ENCODE measurements around the gene TNFSF12.

TNFSF12 gene

GRCh38 chr17:7563115-7563869 lies 14.4 kb downstream of the TNFSF12 start:
- no peak for DNase-seq (ENCODE audit: low read depth in 1 of 2, low spot score in 1 of 2)

GRCh38 chr17:7569571-7569970 lies 20.7 kb downstream of the TNFSF12 start:
- DNase-seq (ENCODE audit: low read depth in 1 of 2, low spot score in 1 of 2) = no peak

- DNase-seq (ENCODE audit: low read depth in 1 of 2, low spot score in 1 of 2) = no peak
Observed at GRCh38 chr17:7570351-7570750, 21.5 kb downstream of the TNFSF12 start.

GRCh38 chr17:7572338-7572587 lies 23.4 kb downstream of the TNFSF12 start:
- no peak for DNase-seq (ENCODE audit: low read depth in 1 of 2, low spot score in 1 of 2)

GRCh38 chr17:7572588-7573323 lies 23.9 kb downstream of the TNFSF12 start:
- DNase-seq (ENCODE audit: low read depth in 1 of 2, low spot score in 1 of 2) = peak; percentile 99 to 100

DNA sequence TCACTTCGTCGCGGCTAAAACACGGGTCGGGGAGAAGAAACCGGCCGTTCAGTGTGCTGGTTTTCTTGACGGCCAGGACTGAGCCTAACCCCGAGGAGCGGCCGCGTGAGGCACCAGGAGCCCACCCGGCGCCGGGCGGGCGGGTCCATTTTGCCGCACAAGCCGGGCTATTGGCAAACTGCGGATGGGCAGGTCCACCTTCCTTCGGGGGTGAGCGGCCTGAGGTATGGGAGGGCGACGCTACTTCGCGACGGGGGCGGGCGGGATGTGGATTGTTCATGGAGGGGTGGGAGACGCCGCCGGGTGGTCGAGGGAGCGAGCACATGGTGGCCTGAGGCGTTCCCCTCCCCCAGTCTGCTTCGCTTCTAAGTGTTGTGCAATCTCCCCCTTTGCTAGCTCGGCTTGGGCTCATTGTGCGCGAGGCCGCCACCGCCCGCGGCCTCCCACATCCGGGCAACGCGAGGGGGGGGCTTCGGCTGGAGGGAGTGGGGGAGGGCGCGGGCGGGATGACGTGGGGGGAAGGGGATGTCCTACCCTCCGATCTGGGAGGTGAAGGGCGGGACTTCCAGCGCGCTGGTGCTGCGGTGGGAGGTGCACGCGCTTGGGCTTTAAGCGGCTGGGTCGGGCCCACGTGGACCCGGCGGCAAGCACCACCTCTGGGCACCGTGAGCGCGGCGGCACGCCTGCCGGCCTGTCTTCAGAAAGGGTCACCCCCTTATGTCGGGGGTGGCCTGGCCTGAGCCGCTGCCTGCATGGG lies 24.6 kb downstream of the TNFSF12 start:
- peak; percentile 78 to 88 for DNase-seq (ENCODE audit: low read depth in 1 of 2, low spot score in 1 of 2)

DNA sequence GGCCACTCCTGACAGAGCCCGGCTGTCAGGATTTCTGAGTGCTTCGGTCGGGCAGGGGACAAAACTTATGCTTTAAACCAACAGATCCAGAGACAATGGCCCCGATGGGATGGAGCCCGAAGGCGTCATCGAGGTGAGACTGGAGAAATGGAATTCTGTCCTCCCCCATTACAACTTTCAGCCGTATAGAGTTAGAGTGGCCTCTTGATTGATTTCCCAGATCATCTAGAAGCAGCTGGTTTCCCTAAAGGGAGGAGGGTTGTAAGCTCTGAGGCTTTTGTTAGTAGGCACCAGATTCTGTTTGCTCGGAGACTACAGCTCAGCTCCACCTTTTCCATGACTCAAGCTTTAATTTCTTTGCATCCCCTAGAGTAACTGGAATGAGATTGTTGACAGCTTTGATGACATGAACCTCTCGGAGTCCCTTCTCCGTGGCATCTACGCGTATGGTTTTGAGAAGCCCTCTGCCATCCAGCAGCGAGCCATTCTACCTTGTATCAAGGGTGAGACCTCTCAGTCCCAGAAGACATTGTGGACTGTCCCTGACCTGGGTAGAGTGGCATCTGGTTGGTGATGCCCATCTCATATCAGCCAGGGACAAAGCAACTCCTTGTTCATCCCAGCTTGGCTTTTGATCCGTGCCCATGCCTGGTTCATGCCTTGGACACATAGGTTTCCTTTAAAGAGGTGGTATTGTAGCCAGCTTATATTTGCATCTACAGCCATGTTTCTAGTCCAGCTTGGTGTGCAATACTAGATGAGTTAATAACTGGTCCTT lies 25.5 kb downstream of the TNFSF12 start:
- DNase-seq (ENCODE audit: low read depth in 1 of 2, low spot score in 1 of 2) = no peak

DNA sequence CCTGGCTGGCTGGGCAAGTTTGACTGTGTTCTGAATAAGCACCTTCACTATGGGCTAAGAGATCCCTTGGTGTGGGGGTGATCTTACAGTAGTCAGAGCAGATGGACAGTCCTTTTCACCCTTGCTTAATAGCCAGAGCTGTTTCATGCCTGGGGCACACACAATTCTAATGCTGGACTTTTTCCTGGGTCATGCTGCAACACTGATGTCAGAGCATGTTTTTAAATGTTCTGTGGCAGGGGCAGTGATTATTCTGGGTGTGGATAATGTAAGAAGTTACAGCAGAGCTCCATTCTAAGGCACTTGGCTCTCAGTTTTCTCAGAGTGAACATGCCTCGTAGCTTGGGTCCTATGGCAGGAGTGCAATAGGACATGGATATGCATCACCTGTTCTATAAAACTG lies 26.6 kb downstream of the TNFSF12 start:
- no peak for DNase-seq (ENCODE audit: low read depth in 1 of 2, low spot score in 1 of 2)

- DNase-seq (ENCODE audit: low read depth in 1 of 2, low spot score in 1 of 2) = no peak
Observed at GRCh38 chr17:7575959-7576358, 27.1 kb downstream of the TNFSF12 start.

DNA sequence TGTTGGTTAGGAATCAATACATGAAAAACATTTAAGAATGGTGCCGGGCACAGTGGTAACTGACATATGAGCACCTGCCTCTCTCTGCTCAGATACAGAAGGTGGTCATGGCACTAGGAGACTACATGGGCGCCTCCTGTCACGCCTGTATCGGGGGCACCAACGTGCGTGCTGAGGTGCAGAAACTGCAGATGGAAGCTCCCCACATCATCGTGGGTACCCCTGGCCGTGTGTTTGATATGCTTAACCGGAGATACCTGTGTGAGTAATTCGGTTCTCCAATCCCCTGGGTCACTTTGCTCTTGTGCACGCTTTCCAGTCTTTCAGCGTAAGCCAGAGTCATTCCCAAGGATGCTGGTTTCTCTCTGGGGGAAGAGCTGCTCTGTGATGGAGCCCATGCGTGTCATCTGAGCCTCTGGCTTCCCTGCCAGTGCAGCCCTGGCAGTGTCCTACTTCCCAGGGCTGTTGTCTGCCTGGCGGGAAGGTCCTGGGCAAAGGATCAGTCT lies 27.6 kb downstream of the TNFSF12 start:
- no peak for DNase-seq (ENCODE audit: low read depth in 1 of 2, low spot score in 1 of 2)

DNA sequence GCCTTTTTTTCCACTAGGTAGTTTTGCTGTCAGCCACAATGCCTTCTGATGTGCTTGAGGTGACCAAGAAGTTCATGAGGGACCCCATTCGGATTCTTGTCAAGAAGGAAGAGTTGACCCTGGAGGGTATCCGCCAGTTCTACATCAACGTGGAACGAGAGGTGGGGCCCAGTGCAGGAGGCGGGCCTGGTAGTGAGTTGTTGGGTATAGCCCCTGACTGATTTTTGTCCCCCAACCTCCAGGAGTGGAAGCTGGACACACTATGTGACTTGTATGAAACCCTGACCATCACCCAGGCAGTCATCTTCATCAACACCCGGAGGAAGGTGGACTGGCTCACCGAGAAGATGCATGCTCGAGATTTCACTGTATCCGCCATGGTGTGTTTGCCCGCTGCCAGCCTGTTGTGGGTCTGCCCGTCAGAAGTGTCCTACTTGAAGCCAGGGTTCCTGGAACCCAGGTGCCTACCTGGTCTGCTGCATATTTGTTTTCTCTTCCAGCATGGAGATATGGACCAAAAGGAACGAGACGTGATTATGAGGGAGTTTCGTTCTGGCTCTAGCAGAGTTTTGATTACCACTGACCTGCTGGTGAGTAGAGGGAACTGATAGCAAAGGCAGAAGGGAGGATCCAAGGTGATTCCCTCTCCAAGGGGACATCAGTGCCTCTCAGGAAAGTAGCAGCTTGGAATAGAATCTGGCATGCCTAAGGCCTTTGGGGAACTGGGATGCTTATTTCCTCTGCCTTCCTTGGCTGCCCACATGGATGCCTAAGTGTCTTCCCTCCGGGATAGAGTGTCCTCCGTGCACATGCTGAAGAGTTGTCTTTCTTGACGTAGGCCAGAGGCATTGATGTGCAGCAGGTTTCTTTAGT lies 28.7 kb downstream of the TNFSF12 start:
- DNase-seq (ENCODE audit: low read depth in 1 of 2, low spot score in 1 of 2) = no peak

GRCh38 chr17:7579001-7579833 lies 30.4 kb downstream of the TNFSF12 start, which contains the start of gene CD68:
Gene CD68 (plus strand): TSS chr17:7579638. CDS start chr17:7579678, 40 bp downstream.
- DNase-seq (ENCODE audit: low read depth in 1 of 2, low spot score in 1 of 2) = peak; percentile 53 to 75

DNA sequence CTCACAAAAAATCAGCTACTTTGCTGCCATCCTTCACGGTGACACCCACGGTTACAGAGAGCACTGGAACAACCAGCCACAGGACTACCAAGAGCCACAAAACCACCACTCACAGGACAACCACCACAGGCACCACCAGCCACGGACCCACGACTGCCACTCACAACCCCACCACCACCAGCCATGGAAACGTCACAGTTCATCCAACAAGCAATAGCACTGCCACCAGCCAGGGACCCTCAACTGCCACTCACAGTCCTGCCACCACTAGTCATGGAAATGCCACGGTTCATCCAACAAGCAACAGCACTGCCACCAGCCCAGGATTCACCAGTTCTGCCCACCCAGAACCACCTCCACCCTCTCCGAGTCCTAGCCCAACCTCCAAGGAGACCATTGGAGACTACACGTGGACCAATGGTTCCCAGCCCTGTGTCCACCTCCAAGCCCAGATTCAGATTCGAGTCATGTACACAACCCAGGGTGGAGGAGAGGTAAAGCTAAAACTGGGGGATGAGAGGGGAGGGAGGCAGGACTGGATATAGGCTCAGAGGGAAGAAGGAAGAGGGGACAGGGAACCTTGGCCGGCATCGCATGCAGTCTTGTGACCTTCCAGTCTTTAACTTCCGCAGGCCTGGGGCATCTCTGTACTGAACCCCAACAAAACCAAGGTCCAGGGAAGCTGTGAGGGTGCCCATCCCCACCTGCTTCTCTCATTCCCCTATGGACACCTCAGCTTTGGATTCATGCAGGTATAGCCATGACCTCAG lies 31.2 kb downstream of the TNFSF12 start:
- DNase-seq (ENCODE audit: low read depth in 1 of 2, low spot score in 1 of 2) = peak in 1 of 2 donors; percentile 32

DNA sequence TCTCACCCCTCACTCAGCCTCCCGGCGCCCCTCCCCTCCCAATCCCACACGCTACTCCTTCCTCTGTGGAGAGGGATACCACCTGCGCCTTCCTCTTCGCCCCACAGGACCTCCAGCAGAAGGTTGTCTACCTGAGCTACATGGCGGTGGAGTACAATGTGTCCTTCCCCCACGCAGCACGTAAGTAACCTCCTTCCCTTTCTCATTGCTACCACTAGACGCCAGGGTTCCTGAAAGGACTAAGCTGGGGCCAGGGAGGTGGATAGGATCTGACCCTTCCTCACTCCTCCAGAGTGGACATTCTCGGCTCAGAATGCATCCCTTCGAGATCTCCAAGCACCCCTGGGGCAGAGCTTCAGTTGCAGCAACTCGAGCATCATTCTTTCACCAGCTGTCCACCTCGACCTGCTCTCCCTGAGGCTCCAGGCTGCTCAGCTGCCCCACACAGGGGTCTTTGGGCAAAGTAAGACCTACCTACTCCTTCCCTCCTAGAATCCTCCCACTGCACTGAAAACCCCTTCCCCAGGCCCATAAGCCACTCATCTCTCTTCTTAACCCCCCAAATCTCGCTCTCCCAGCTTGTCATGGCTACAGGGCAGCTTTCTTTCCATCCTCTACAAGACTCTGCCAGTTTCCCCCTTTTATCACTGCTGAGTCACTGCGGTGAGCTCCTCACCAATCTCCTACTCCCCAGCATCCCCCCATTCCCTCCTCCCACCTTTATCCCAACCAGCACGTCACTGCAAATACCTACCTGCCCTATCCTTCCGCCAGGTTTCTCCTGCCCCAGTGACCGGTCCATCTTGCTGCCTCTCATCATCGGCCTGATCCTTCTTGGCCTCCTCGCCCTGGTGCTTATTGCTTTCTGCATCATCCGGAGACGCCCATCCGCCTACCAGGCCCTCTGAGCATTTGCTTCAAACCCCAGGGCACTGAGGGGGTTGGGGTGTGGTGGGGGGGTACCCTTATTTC lies 32.0 kb downstream of the TNFSF12 start:
- DNase-seq (ENCODE audit: low read depth in 1 of 2, low spot score in 1 of 2) = no peak

GRCh38 chr17:7582396-7583252 lies 33.8 kb downstream of the TNFSF12 start:
- no peak for DNase-seq (ENCODE audit: low read depth in 1 of 2, low spot score in 1 of 2)

All from activated CD4-positive, alpha-beta T cell treated with anti-CD3 and anti-CD28 coated beads, Interleukin-2, amount 50 U/mL, for 24 hours (primary cell).